ENCODE data around the gene FGF21. TPM values are rescaled to one million over a fixed set of nuclear protein-coding genes. Genes with fewer than 3 reads are reported as not detected.
"Not testable (repeated sequence)": the region's sequence is repeated elsewhere in the genome, so short reads cannot be mapped to it uniquely, and the experiment has no call there.

FGF21 gene
- total and polyA plus RNA-seq, 9 donors = not detected

DNA sequence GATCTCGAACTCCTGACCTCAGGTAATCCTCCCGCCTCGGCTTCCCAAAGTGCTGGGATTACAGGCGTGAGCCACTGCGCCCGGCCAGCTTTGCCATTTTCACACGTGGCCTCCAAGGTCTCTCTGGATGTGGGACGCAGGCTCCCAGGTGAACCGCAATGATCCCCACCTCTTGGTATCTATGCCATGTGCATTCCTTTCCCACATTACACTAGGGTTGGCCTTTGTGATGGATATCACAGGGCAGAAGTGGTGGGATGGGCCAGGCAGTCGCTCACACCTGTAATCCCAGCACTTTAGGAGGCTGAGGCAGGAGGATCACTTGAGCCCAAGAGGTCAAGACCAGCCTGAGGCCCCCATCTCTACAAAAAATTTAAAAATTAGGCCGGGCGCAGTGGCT lies 22.4 kb downstream of the FGF21 start:
- Histone ChIP-seq H3K27me3 (no peaks in the 10 kb centered on the region), H3K36me3 (no peaks in the 10 kb centered on the region), H3K27ac (no peak overlapping the region), H3K4me1 (ENCODE audit: insufficient read depth) (peaks cover under 1% of the 10 kb centered on the region), H3K9me3 (no peaks in the 10 kb centered on the region), H3K4me3 (no peak overlapping the region)
- DNase-seq = no peak
- intact Hi-C loops (cut with DNase I) = no loop called here
- TF ChIP-seq EP300 (IDR thresholded peaks at IDR 0.05) (no peak), POLR2A (IDR thresholded peaks at IDR 0.05) (no peak)
- TF ChIP-seq, protein P1, sequence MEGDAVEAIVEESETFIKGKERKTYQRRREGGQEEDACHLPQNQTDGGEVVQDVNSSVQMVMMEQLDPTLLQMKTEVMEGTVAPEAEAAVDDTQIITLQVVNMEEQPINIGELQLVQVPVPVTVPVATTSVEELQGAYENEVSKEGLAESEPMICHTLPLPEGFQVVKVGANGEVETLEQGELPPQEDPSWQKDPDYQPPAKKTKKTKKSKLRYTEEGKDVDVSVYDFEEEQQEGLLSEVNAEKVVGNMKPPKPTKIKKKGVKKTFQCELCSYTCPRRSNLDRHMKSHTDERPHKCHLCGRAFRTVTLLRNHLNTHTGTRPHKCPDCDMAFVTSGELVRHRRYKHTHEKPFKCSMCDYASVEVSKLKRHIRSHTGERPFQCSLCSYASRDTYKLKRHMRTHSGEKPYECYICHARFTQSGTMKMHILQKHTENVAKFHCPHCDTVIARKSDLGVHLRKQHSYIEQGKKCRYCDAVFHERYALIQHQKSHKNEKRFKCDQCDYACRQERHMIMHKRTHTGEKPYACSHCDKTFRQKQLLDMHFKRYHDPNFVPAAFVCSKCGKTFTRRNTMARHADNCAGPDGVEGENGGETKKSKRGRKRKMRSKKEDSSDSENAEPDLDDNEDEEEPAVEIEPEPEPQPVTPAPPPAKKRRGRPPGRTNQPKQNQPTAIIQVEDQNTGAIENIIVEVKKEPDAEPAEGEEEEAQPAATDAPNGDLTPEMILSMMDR (IDR thresholded peaks at IDR 0.05) = no peak
- WGBS, 3 donors = 87 to 90% (median 88%) methylated on average over 12 of the region's 12 CpGs

DNA sequence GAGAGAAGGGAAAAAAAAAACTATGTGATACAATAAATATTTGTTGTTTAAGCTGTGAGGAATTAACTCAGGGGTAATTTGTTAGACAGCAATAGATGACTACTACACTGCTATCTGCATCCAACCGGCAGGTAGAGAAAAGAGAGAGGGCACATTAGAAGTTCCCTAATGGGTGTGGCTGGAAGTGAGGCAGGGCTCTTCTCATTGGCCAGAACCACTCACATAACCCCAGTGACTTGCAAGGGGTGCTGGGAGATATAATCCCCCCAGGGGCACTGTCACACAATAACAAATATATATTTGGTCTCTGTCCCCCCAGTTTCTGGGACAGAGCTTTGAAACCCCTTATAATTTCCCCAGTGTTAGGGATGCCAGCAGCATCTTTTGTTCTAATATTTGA lies 24.3 kb downstream of the FGF21 start:
- no peak for TF ChIP-seq EP300 (IDR thresholded peaks at IDR 0.05)
- H3K27me3 ChIP-seq = no peaks in the 10 kb centered on the region
- no peak for DNase-seq
- 48 to 100% (median 62%) methylated on average over 1 of the region's 1 CpG for WGBS, 3 donors
- H3K4me3 ChIP-seq = no peak overlapping the region
- H3K9me3 ChIP-seq = no peaks in the 10 kb centered on the region
- H3K27ac ChIP-seq = no peak overlapping the region
- intact Hi-C loops (cut with DNase I) = loop anchor here in 1 of 4 donors (5.0 kb wide), 1 partner anchor 193 kb away; no protein-coding TSS in a partner anchor
- H3K36me3 ChIP-seq = no peaks in the 10 kb centered on the region
- H3K4me1 ChIP-seq (ENCODE audit: insufficient read depth) = no peaks in the 10 kb centered on the region

DNA sequence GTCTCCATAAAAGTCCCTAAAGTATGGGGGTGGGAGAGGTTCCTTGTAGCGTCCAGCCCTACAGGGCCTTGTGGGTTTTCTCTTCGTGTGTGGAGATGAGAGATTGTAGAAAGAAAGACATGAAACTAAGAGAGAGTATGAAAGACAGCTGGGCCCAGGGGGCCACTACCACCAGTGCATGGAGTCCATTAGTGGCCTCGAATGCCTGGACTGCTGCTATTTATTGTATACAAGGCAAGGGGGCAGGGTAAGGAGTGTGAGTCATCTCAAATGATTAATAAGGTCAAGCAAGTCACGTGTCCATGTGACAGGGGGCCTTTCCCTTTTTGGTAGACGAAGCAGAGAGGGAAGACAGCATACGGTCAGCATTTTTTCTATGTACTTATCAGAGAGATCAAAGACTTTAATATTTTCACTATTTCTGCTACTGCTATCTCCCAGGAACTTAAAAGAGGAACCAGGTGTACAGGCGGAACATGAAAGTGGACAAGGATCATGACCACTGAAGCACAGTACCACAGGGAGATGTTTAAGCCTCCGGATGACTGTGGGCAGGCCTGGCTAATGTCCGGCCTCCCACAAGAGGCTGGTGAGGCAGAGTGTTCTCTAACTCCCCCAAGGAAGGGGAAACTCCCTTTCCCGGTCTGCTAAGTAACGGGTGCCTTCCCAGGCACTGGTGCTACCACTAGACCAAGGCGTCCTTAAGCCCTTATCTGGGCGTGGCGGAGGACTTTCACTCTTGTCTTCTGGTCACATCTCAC lies 25.5 kb downstream of the FGF21 start:
- peak in 1 of 5 donors; percentile 49 for DNase-seq
- no peak overlapping the region for H3K4me3 ChIP-seq
- TF ChIP-seq POLR2A (IDR thresholded peaks at IDR 0.05) (no peak), EP300 (IDR thresholded peaks at IDR 0.05) (no peak)
- TF ChIP-seq, protein P1 (IDR thresholded peaks at IDR 0.05) = no peak
- intact Hi-C loops (cut with DNase I) = loop anchor here in 1 of 4 donors (5.0 kb wide), 1 partner anchor 191 kb away; no protein-coding TSS in a partner anchor
- no peaks in the 10 kb centered on the region for H3K27me3 ChIP-seq
- 51 to 61% (median 54%) methylated on average over 14 of the region's 14 CpGs for WGBS, 3 donors
- no peaks in the 10 kb centered on the region for H3K36me3 ChIP-seq
- no peaks in the 10 kb centered on the region for H3K4me1 ChIP-seq (ENCODE audit: insufficient read depth)
- no peak overlapping the region for H3K27ac ChIP-seq
- no peaks in the 10 kb centered on the region for H3K9me3 ChIP-seq

DNA sequence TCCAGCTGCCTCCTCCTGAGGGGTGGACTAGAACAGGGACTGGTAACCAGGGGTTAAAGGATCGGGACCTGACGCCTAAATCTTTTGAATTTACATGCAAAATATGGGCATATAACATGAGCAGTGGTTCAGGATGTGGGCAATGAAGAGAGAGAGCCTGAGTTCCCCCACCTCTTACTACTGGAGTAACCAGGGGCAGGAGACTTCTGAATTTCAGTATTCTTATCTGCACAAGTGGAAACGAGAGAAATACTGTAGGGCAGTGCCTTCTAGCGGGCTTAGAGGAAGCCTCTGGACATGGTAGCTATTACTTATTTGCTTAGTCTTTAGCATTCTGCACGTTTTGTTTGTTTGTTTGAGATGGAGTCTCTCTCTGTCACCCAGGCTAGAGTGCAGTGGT lies 29.2 kb downstream of the FGF21 start:
- intact Hi-C loops (cut with DNase I) = loop anchor here in 1 of 4 donors (5.0 kb wide), 1 partner anchor 188 kb away; no protein-coding TSS in a partner anchor

DNA sequence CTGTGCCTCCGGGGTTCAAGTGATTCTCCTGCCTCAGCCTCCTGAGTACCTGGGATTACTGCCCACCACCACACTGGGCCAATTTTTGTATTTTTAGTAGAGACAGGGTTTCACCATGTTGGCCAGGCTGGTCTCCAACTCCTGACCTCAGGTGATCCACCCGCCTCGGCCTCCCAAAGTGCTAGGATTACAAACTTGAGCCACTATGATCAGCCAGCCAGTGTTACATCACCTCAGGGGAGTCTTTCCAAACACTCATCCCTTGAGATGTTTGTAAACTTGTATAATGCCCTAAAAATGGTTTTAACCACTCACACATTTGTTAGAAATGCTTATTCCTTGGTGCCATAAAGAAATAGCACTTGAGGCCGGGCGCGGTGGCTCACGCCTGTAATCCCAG lies 31.1 kb downstream of the FGF21 start:
- not testable (repeated sequence) for DNase-seq; H3K27me3 ChIP-seq; H3K4me1 ChIP-seq (ENCODE audit: insufficient read depth); H3K9me3 ChIP-seq; H3K4me3 ChIP-seq; H3K27ac ChIP-seq; H3K36me3 ChIP-seq
- intact Hi-C loops (cut with DNase I) = loop anchor here in 1 of 4 donors (5.0 kb wide), 1 partner anchor 186 kb away; no protein-coding TSS in a partner anchor
- 94 to 96% (median 95%) methylated on average over 7 of the region's 7 CpGs for WGBS, 3 donors

More for the DNA sequence above, 29.2 kb downstream of the FGF21 start:
- TF ChIP-seq POLR2A (IDR thresholded peaks at IDR 0.05) = no peak
- TF ChIP-seq EP300 (IDR thresholded peaks at IDR 0.05) = no peak
- TF ChIP-seq, protein P1 (IDR thresholded peaks at IDR 0.05) = no peak
- Histone ChIP-seq H3K27me3 (no peaks in the 10 kb centered on the region), H3K9me3 (no peaks in the 10 kb centered on the region), H3K4me3 (no peak overlapping the region), H3K4me1 (ENCODE audit: insufficient read depth) (no peaks in the 10 kb centered on the region), H3K36me3 (no peaks in the 10 kb centered on the region), H3K27ac (no peak overlapping the region)
- WGBS, 3 donors = 51 to 64% (median 60%) methylated on average over 5 of the region's 5 CpGs
- no peak for DNase-seq

DNA sequence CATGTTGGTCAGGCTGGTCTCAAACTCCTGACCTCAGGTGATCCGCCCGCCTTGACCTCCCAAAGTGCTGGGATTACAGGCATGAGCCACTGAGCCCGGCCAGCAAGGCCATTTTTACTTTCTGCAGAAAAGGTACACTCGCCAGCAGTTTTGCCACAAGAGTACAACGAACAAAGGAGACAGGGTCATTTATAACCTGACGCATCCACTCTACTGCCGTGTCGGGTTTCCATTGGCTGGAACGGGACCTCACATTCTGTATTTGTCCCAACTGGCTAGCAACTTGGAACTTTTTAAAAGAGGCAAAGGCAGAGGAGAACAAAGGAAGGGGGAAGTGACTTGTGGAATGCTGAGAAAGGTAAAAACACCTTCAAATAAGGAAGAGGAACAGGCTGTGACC lies 32.0 kb downstream of the FGF21 start:
- not testable (repeated sequence) for H3K4me1 ChIP-seq (ENCODE audit: insufficient read depth); H3K36me3 ChIP-seq; H3K27ac ChIP-seq; H3K4me3 ChIP-seq; DNase-seq; H3K9me3 ChIP-seq; H3K27me3 ChIP-seq
- intact Hi-C loops (cut with DNase I) = loop anchor here in 1 of 4 donors (5.0 kb wide), 1 partner anchor 185 kb away; no protein-coding TSS in a partner anchor
- 85 to 90% (median 87%) methylated on average over 9 of the region's 9 CpGs for WGBS, 3 donors
